WTC11 (cell line): Measurements from ENCODE around the gene PAK5. TPM values are rescaled to one million over a fixed set of nuclear protein-coding genes. Genes with fewer than 3 reads are reported as not detected.

Experiments
- ATAC-seq: fragments of 200-7000 bp; cut with Tn5 transposase; 2 replicates; pipeline ENCODE4 v1.10.0; 2021; ENCODE audit warnings: mild to moderate bottlenecking, moderate library complexity
- CTCF ChIA-PET: fragments of 300-600 bp; sonication (Branson Sonifier 250); formaldehyde crosslinking; loops from one replicate; lab custom pipeline; 2021; ENCODE audit warnings: antibody characterized with exemption; lab: Charles Lee
- POLR2A ChIA-PET: fragments of 350-600 bp; sonication (Branson Sonifier 250); formaldehyde crosslinking; loops from one replicate; lab custom pipeline; 2021; ENCODE audit warnings: antibody characterized with exemption; lab: Charles Lee
- DNase-seq: peaks from one replicate; pipeline ENCODE4 v3.0.0; 2021; ENCODE audit warnings: low spot score
- H3K27ac Mint-ChIP-seq: 2 replicates; pipeline ENCODE4 v1.8.0; 2021; ENCODE audit warnings: mixed read lengths
- H3K27me3 Mint-ChIP-seq: 2 replicates; pipeline ENCODE4 v1.8.0; 2021; ENCODE audit warnings: low read depth, mild to moderate bottlenecking, moderate library complexity, mixed read lengths
- H3K36me3 Mint-ChIP-seq: 2 replicates; pipeline ENCODE4 v1.8.0; 2021; ENCODE audit warnings: mixed read lengths
- H3K4me1 Mint-ChIP-seq: 2 replicates; pipeline ENCODE4 v1.8.0; 2022; ENCODE audit warnings: mixed read lengths
- H3K4me3 Mint-ChIP-seq: 2 replicates; pipeline ENCODE4 v1.8.0; 2021; ENCODE audit warnings: mild to moderate bottlenecking, moderate library complexity, mixed read lengths
- H3K9me3 Mint-ChIP-seq: 2 replicates; pipeline ENCODE4 v1.8.0; 2021; ENCODE audit warnings: mixed read lengths
- ATF2 ChIP-seq: sonication (generic); formaldehyde crosslinking; IDR thresholded peaks from 2 replicates; pipeline ENCODE4 v1.8.1; 2022; ENCODE audit warnings: low read depth, missing genetic modification reagents, borderline replicate concordance
- E2F4 ChIP-seq: sonication (generic); formaldehyde crosslinking; IDR thresholded peaks from 2 replicates; pipeline ENCODE4 v1.8.1; 2022; ENCODE audit warnings: low read depth, mild to moderate bottlenecking, moderate library complexity, missing genetic modification reagents, borderline replicate concordance
- ELF4 ChIP-seq: sonication (generic); formaldehyde crosslinking; IDR thresholded peaks from 2 replicates; pipeline ENCODE4 v1.8.1; 2022; ENCODE audit warnings: low read depth, mild to moderate bottlenecking, moderate library complexity, missing genetic modification reagents
- FOXP1 ChIP-seq: sonication (generic); formaldehyde crosslinking; IDR thresholded peaks from 2 replicates; pipeline ENCODE4 v1.8.0; 2022; ENCODE audit warnings: missing genetic modification reagents, mild to moderate bottlenecking, moderate library complexity, borderline replicate concordance
- FOXP4 ChIP-seq: sonication (generic); formaldehyde crosslinking; IDR thresholded peaks from 2 replicates; pipeline ENCODE4 v1.8.0; 2022; ENCODE audit warnings: mild to moderate bottlenecking, missing genetic modification reagents
- GABPB1 ChIP-seq: sonication (generic); formaldehyde crosslinking; IDR thresholded peaks from 2 replicates; pipeline ENCODE4 v1.8.1; 2023; ENCODE audit warnings: mild to moderate bottlenecking, missing genetic modification reagents
- GRHL2 ChIP-seq: fragments of 250-450 bp; sonication (Bioruptor Pico); IDR thresholded peaks from 2 replicates; pipeline ENCODE4 v1.8.0; 2022; ENCODE audit warnings: mild to moderate bottlenecking, moderate library complexity; ENCODE audit not compliant: insufficient replicate concordance, severe bottlenecking
- GTF2I ChIP-seq: fragments of 250-450 bp; sonication (Bioruptor Pico); conservative IDR thresholded peaks from 2 replicates; pipeline ENCODE4 v1.4.0; 2021; ENCODE audit warnings: mild to moderate bottlenecking
- HMGA2 ChIP-seq: fragments of 250-450 bp; sonication (Bioruptor Pico); IDR thresholded peaks from 2 replicates; pipeline ENCODE4 v1.4.0; 2021; ENCODE audit warnings: mild to moderate bottlenecking, moderate library complexity
- JUN ChIP-seq: sonication (generic); formaldehyde crosslinking; IDR thresholded peaks from 2 replicates; pipeline ENCODE4 v1.8.0; 2023; ENCODE audit warnings: mild to moderate bottlenecking, missing genetic modification reagents
- NFYB ChIP-seq: sonication (generic); formaldehyde crosslinking; conservative IDR thresholded peaks from 2 replicates; pipeline ENCODE4 v1.8.0; 2022; ENCODE audit warnings: low read depth, missing genetic modification reagents
- PRDM15 ChIP-seq: sonication (generic); formaldehyde crosslinking; IDR thresholded peaks from 2 replicates; pipeline ENCODE4 v1.8.0; 2022; ENCODE audit warnings: missing genetic modification reagents
- PREB ChIP-seq: sonication (generic); formaldehyde crosslinking; IDR thresholded peaks from 2 replicates; pipeline ENCODE4 v1.8.1; 2022; ENCODE audit warnings: mild to moderate bottlenecking, missing genetic modification reagents, moderate library complexity, borderline replicate concordance
- SP1 ChIP-seq: sonication (generic); formaldehyde crosslinking; conservative IDR thresholded peaks from 2 replicates; pipeline ENCODE4 v1.8.1; 2022; ENCODE audit warnings: missing genetic modification reagents
- TEAD4 ChIP-seq: sonication (generic); formaldehyde crosslinking; IDR thresholded peaks from 2 replicates; pipeline ENCODE4 v1.8.0; 2022; ENCODE audit warnings: mild to moderate bottlenecking, missing genetic modification reagents
- ZNF121 ChIP-seq: sonication (generic); formaldehyde crosslinking; IDR thresholded peaks from 2 replicates; pipeline ENCODE4 v1.8.0; 2023; ENCODE audit warnings: missing genetic modification reagents
- ZNF138 ChIP-seq: sonication (generic); formaldehyde crosslinking; conservative IDR thresholded peaks from 2 replicates; pipeline ENCODE4 v1.8.1; 2022; ENCODE audit warnings: mild to moderate bottlenecking, moderate library complexity, missing genetic modification reagents
- ZNF317 ChIP-seq: sonication (generic); formaldehyde crosslinking; IDR thresholded peaks from 2 replicates; pipeline ENCODE4 v1.8.1; 2023; ENCODE audit warnings: low read depth, mild to moderate bottlenecking, moderate library complexity, missing genetic modification reagents, borderline replicate concordance
- ZNF512 ChIP-seq: sonication (generic); formaldehyde crosslinking; IDR thresholded peaks from 2 replicates; pipeline ENCODE4 v1.8.1; 2022; ENCODE audit warnings: missing genetic modification reagents, borderline replicate concordance
- total RNA-seq: library from RNA; stranded (reverse); gene quantifications from 3 replicates; pipeline ENCODE4 v1.2.3, GENCODE V29; 2021

PAK5 gene
- total RNA-seq, 1 experiment from 2014 or later = 0.31 TPM

GRCh38 chr20:9677100-9677623 is 161.7 kb downstream of the PAK5 start:
- ATAC-seq (no peak), DNase-seq (no peak)
- Mint-ChIP-seq H3K9me3 (peaks cover 21% of the 10 kb centered on the region), H3K4me1 (no peaks in the 10 kb centered on the region), H3K36me3 (peaks cover 8% of the 10 kb centered on the region; the same call in 1 of the 2 replicates), H3K4me3 (no peak overlapping the region), H3K27ac (no peak overlapping the region), H3K27me3 (no peaks in the 10 kb centered on the region; the same call in 1 of the 2 replicates)
- ChIA-PET POLR2A (no interaction called here), CTCF (interaction anchor here (1.4 kb wide), 1 partner anchor 60 kb away, joined by 3 read pairs; no protein-coding TSS in a partner anchor)
- no peak for TF ChIP-seq E2F4 (CRISPR knock-in tag)
- no peak for TF ChIP-seq ZNF121
- no peak for TF ChIP-seq GTF2I (CRISPR knock-in tag)
- TF ChIP-seq HMGA2 = no peak
- TF ChIP-seq TEAD4 = no peak
- TF ChIP-seq GRHL2 (CRISPR knock-in tag) = no peak
- TF ChIP-seq ZNF317 (CRISPR knock-in tag) = no peak
- no peak for TF ChIP-seq FOXP1
- TF ChIP-seq ZNF138 (CRISPR knock-in tag) = no peak
- TF ChIP-seq PREB (CRISPR knock-in tag) = no peak
- TF ChIP-seq FOXP4 (CRISPR knock-in tag) = no peak
- no peak for TF ChIP-seq ATF2
- no peak for TF ChIP-seq ZNF512 (CRISPR knock-in tag)
- TF ChIP-seq JUN = no peak
- TF ChIP-seq GABPB1 (CRISPR knock-in tag) = no peak
- TF ChIP-seq NFYB (CRISPR knock-in tag) = no peak
- no peak for TF ChIP-seq ELF4
- TF ChIP-seq SP1 (CRISPR knock-in tag) = no peak

- no peak overlapping the region for H3K27ac Mint-ChIP-seq
- DNase-seq (no peak), ATAC-seq (no peak)
- no peak for TF ChIP-seq PRDM15
- ChIA-PET POLR2A (no interaction called here), CTCF (no interaction called here)
- peaks cover 8% of the 10 kb centered on the region; the same call in 1 of the 2 replicates for H3K36me3 Mint-ChIP-seq
- no peak overlapping the region for H3K4me3 Mint-ChIP-seq
- H3K4me1 Mint-ChIP-seq = no peaks in the 10 kb centered on the region
- H3K27me3 Mint-ChIP-seq = no peaks in the 10 kb centered on the region
- H3K9me3 Mint-ChIP-seq = peaks cover 19% of the 10 kb centered on the region
These were observed 165.9 kb downstream of the PAK5 start for GRCh38 chr20:9672981-9673380.
